K562 treated with DMSO at 1 percent for 24 hours (cell line): ENCODE measurements around the gene UBE3D. TPM values are rescaled to one million over a fixed set of nuclear protein-coding genes. Genes with fewer than 3 reads are reported as not detected.

Experiments
- total RNA-seq: library from RNA; unstranded; fragments of 300-600 nt; gene quantifications from 2 replicates; pipeline ENCODE4 v1.2.3, GENCODE V29; 2022; ENCODE audit warnings: low read depth; ENCODE audit not compliant: insufficient read depth

The UBE3D gene
- 3.6 and 4.6 TPM in 2 replicates for total RNA-seq

GRCh38 chr6:83065511-83066192 lies at the start of gene UBE3D:
Gene UBE3D, minus strand, starts transcription at chr6:83065841. Its CDS starts 123 bp downstream, at chr6:83065718.

DNA sequence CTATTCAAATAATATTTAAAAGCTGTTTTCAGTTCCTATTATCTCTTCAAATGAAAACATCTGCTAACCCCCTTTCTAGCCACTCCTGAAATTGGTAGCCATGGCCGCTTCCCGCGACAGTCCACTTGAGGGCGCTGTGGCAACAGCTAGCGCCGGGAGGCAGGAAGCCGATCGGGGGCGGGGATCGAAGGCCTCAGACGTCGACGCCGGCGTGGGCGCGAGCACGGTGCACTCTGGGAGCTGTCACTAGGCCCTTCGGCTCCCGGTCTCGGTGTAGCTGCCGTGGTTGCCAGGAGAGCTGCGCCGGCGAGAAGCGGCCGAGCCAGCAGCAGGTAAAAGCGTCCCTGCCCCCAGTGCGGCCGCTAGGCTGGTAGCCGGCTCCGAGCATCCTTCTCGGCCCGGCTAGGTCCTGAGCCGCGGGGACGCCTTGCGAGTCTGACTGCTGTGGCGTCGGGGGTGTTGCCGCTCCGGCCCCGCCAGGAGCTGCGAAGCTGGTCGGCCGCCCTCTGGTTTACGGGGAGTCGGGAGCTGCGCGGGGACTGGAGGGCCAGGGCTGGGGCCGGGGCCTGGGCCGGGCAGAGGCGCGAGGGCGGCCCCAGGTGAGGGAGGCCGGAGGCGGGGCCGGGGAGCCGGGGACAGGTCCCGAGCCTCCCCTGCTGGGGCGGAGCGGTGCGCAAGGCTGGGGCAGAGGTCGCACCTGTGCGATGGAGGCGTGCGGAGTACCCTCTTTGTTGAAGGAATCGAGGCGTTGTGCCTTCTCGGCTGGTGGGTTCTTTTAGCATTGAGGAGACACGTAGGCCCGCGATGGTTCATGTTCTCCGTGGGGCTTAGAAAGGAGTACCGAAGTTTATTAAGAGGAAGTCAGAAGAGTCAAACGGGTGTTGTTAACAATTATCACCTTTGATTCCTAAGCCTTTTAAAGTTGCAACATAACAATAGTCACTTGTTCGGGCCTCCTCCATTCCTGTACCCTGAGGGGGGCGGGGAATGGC lies 2.1 kb upstream of the UBE3D start, which contains the start of gene DOP1A:
Gene DOP1A (plus strand): TSS at position 224 of the 992 bp plus-strand sequence. CDS start 29,307 bp downstream, outside the sequence.

Other genes with a start within 250 kb of the UBE3D start
- 4.0 and 6.5 TPM in 2 replicates for gene DOP1A, start 1.8 kb upstream of the UBE3D start, total RNA-seq
- gene PGM3, start 127.4 kb upstream of the UBE3D start, total RNA-seq: 29.6 and 33.4 TPM in 2 replicates
- gene RWDD2A, start 127.5 kb upstream of the UBE3D start, total RNA-seq: 3.1 and 3.5 TPM in 2 replicates